H1 (cell line): ENCODE measurements around the gene TNPO3. TPM values are rescaled to one million over a fixed set of nuclear protein-coding genes. Genes with fewer than 3 reads are reported as not detected.

ENCODE experiments used
- CTCF ChIA-PET: fragments of 300-600 bp; sonication (Branson Sonifier 250); formaldehyde crosslinking; loops from one replicate; lab custom pipeline; 2021; ENCODE audit not compliant: partially characterized antibody; lab: Charles Lee
- POLR2A ChIA-PET: fragments of 300-600 bp; sonication (Branson Sonifier 250); formaldehyde crosslinking; loops from one replicate; lab custom pipeline; 2021; ENCODE audit warnings: inconsistent platforms; ENCODE audit not compliant: partially characterized antibody; lab: Charles Lee
- DNase-seq, 2 experiments: peaks; one replicate each; pipeline versions ENCODE4 v3.0.0 to v3.0.0-alpha.2; 2010 to 2022; ENCODE audit warnings: low spot score in 2 of 2, low read depth in 1 of 2, mixed read lengths in 1 of 2
- FAIRE-seq: peaks from 2 replicates; lab custom pipeline; 2011; peaks lifted over from hg19 to GRCh38; lab: Jason Lieb, UNC
- H2AFZ ChIP-seq: 2 replicates; pipeline ENCODE4 v1.8.1; 2012; ENCODE audit warnings: low read length, inconsistent platforms
- H2AK5ac ChIP-seq: 2 replicates; pipeline ENCODE4 v1.6.1; 2013; ENCODE audit warnings: low read depth, low read length
- H2BK120ac ChIP-seq: replicated peaks from 2 replicates; pipeline ENCODE3; 2013; ENCODE audit warnings: low read depth, low read length, inconsistent platforms
- H2BK12ac ChIP-seq: 2 replicates; pipeline ENCODE4 v1.6.1; 2013; ENCODE audit warnings: low read depth, low read length
- H2BK15ac ChIP-seq: 2 replicates; pipeline ENCODE4 v1.6.1; 2013; ENCODE audit warnings: low read length
- H2BK20ac ChIP-seq: 2 replicates; pipeline ENCODE4 v1.6.1; 2013; ENCODE audit warnings: low read length
- H2BK5ac ChIP-seq: 2 replicates; pipeline ENCODE4 v1.6.1; 2013; ENCODE audit warnings: low read depth, low read length
- H3K14ac ChIP-seq: 2 replicates; pipeline ENCODE4 v1.6.1; 2013; ENCODE audit warnings: inconsistent platforms; ENCODE audit not compliant: insufficient read length
- H3K18ac ChIP-seq: 2 replicates; pipeline ENCODE4 v1.6.1; 2013; ENCODE audit warnings: low read length; ENCODE audit errors: extremely low read depth
- H3K23ac ChIP-seq: 2 replicates; pipeline ENCODE4 v1.6.1; 2013; ENCODE audit warnings: inconsistent platforms; ENCODE audit not compliant: insufficient read length
- H3K23me2 ChIP-seq: 2 replicates; pipeline ENCODE4 v1.6.1; 2013; ENCODE audit warnings: low read depth, low read length
- H3K27ac ChIP-seq: 2 replicates; pipeline ENCODE4 v1.6.1; 2011; ENCODE audit warnings: low read depth, low read length, inconsistent platforms
- H3K27me3 ChIP-seq, 4 experiments: replicated peaks in 1 of 4; 1 replicate in 1 of 4; 2 replicates in 3 of 4; pipeline versions ENCODE4 v1.6.1 to v1.8.1; 2011 to 2013; ENCODE audit warnings: low read length in 3 of 4, mild to moderate bottlenecking in 3 of 4, inconsistent platforms in 2 of 4, mixed read lengths in 2 of 4, moderate library complexity in 1 of 4; ENCODE audit not compliant: control insufficient read depth in 3 of 4, insufficient read depth in 3 of 4; ENCODE audit errors: extremely low read depth in 1 of 4
- H3K36me3 ChIP-seq, 4 experiments: 2 replicates each; pipeline versions ENCODE4 v1.6.1 to v1.8.1; 2011 to 2013; ENCODE audit warnings: mild to moderate bottlenecking in 4 of 4, low read length in 3 of 4, moderate library complexity in 2 of 4, control low read depth in 1 of 4, inconsistent platforms in 1 of 4; ENCODE audit not compliant: insufficient read depth in 4 of 4, control insufficient read depth in 2 of 4
- H3K4ac ChIP-seq: replicated peaks from 2 replicates; pipeline ENCODE3; 2013; ENCODE audit warnings: low read length, low read depth, mixed read lengths, inconsistent platforms; ENCODE audit not compliant: insufficient read length
- H3K4me1 ChIP-seq, 4 experiments: replicated peaks in 1 of 4; 1 replicate in 1 of 4; 2 replicates in 3 of 4; pipeline versions ENCODE4 v1.6.1 to v1.8.1; 2011 to 2013; ENCODE audit warnings: low read length in 3 of 4, inconsistent platforms in 2 of 4, mixed read lengths in 1 of 4; ENCODE audit not compliant: insufficient read depth in 4 of 4, control insufficient read depth in 3 of 4
- H3K4me2 ChIP-seq, 2 experiments: 2 replicates each; pipeline versions ENCODE4 v1.6.1 to v1.8.1; 2011 to 2013; ENCODE audit warnings: low read depth in 2 of 2, low read length in 2 of 2, control low read depth in 1 of 2, inconsistent platforms in 1 of 2, mild to moderate bottlenecking in 1 of 2; ENCODE audit not compliant: insufficient read depth in 1 of 2
- H3K4me3 ChIP-seq, 4 experiments: fragments of 200-600, 300-600 bp in 1 of 4; sonication (generic), shearing (Covaris generic), sonication (Bioruptor Twin) in 1 of 4; 2 replicates each; pipeline versions ENCODE4 v1.5.1 to v1.8.1; 2011 to 2016; ENCODE audit warnings: low read length in 4 of 4, low read depth in 3 of 4, control low read depth in 2 of 4, inconsistent platforms in 2 of 4, mild to moderate bottlenecking in 2 of 4, mixed read lengths in 1 of 4, moderate library complexity in 1 of 4; ENCODE audit not compliant: insufficient read depth in 2 of 4; ENCODE audit errors: extremely low read depth in 1 of 4
- H3K56ac ChIP-seq: replicated peaks from 2 replicates; pipeline ENCODE3; 2013; ENCODE audit warnings: low read depth, mild to moderate bottlenecking, mixed read lengths, low read length, inconsistent platforms; ENCODE audit not compliant: insufficient read length
- H3K79me1 ChIP-seq: 2 replicates; pipeline ENCODE4 v1.6.1; 2013; ENCODE audit warnings: low read depth, low read length, control low read depth
- H3K79me2 ChIP-seq, 2 experiments: 2 replicates each; pipeline versions ENCODE4 v1.6.1 to v1.8.1; 2012 to 2013; ENCODE audit warnings: low read length in 2 of 2, mild to moderate bottlenecking in 2 of 2, inconsistent platforms in 1 of 2; ENCODE audit not compliant: insufficient read depth in 2 of 2, control insufficient read depth in 1 of 2
- H3K9ac ChIP-seq, 4 experiments: replicated peaks in 1 of 4; 1 replicate in 1 of 4; 2 replicates in 3 of 4; pipeline versions ENCODE4 v1.6.1 to v1.8.1; 2011 to 2013; ENCODE audit warnings: low read depth in 3 of 4, low read length in 3 of 4, control low read depth in 2 of 4, mild to moderate bottlenecking in 2 of 4, moderate library complexity in 2 of 4, inconsistent platforms in 1 of 4; ENCODE audit errors: extremely low read depth in 1 of 4
- H3K9me3 ChIP-seq, 2 experiments: 2 replicates each; pipeline versions ENCODE4 v1.6.1 to v1.8.1; 2012 to 2013; ENCODE audit warnings: mild to moderate bottlenecking in 2 of 2, moderate library complexity in 2 of 2, control low read depth in 1 of 2, inconsistent platforms in 1 of 2, low read depth in 1 of 2, low read length in 1 of 2, mixed read lengths in 1 of 2; ENCODE audit not compliant: insufficient read depth in 2 of 2
- H4K20me1 ChIP-seq, 2 experiments: replicated peaks in 1 of 2; 2 replicates each; pipeline versions ENCODE3 to v1.8.1; 2011 to 2013; ENCODE audit warnings: inconsistent platforms in 2 of 2, low read length in 2 of 2, mild to moderate bottlenecking in 1 of 2; ENCODE audit not compliant: insufficient read depth in 2 of 2, control insufficient read depth in 1 of 2
- H4K5ac ChIP-seq: 2 replicates; pipeline ENCODE4 v1.6.1; 2013; ENCODE audit warnings: low read length, low read depth, mixed read lengths, inconsistent platforms; ENCODE audit not compliant: insufficient read length
- H4K8ac ChIP-seq: 2 replicates; pipeline ENCODE4 v1.8.0; 2013; ENCODE audit warnings: mild to moderate bottlenecking, moderate library complexity, low read length, inconsistent platforms; ENCODE audit not compliant: insufficient read depth; ENCODE audit errors: extremely low read depth
- H4K91ac ChIP-seq: replicated peaks from 2 replicates; pipeline ENCODE3; 2013; ENCODE audit warnings: low read length, mixed read lengths, inconsistent platforms; ENCODE audit not compliant: insufficient read length
- ASH2L ChIP-seq: fragments of 200-600, 300-600 bp; sonication (generic); IDR thresholded peaks from one replicate; pipeline ENCODE4 v1.7.1; 2017; ENCODE audit warnings: low read length
- ATF2 ChIP-seq: IDR thresholded peaks from 2 replicates; pipeline ENCODE4 v1.6.1; 2012; ENCODE audit warnings: low read length, inconsistent platforms
- ATF3 ChIP-seq: IDR thresholded peaks from 2 replicates; pipeline ENCODE4 v1.6.1; 2011; ENCODE audit warnings: low read depth, mild to moderate bottlenecking, low read length; ENCODE audit not compliant: insufficient read depth
- CHD2 ChIP-seq: IDR thresholded peaks from 2 replicates; pipeline ENCODE4 v1.6.1; 2012; ENCODE audit warnings: low read length, improper control_type of control experiment
- EGR1 ChIP-seq: IDR thresholded peaks from 2 replicates; pipeline ENCODE4 v1.6.1; 2011; ENCODE audit warnings: low read depth, low read length, borderline replicate concordance
- FOSL1 ChIP-seq: IDR thresholded peaks from 2 replicates; pipeline ENCODE4 v1.6.1; 2011; ENCODE audit warnings: mild to moderate bottlenecking, low read depth, low read length, moderate library complexity; ENCODE audit not compliant: insufficient read depth
- JUND ChIP-seq: IDR thresholded peaks from 2 replicates; pipeline ENCODE4 v1.6.1; 2011; ENCODE audit warnings: mild to moderate bottlenecking, improper control_type of control experiment, low read length
- POLR2A ChIP-seq, 2 experiments: IDR thresholded peaks; 1 replicate in 1 of 2; 2 replicates in 1 of 2; pipeline ENCODE4 v1.6.1; 2011; ENCODE audit warnings: low read depth in 2 of 2, low read length in 2 of 2, mild to moderate bottlenecking in 2 of 2; ENCODE audit errors: control extremely low read depth in 1 of 2
- RFX5 ChIP-seq: IDR thresholded peaks from 2 replicates; pipeline ENCODE4 v1.6.1; 2011; ENCODE audit warnings: low read depth, low read length, improper control_type of control experiment, borderline replicate concordance
- SIN3A ChIP-seq, 2 experiments: IDR thresholded peaks in 1 of 2; conservative IDR thresholded peaks in 1 of 2; 2 replicates each; pipeline ENCODE4 v1.6.1; 2011 to 2012; ENCODE audit warnings: low read length in 2 of 2, improper control_type of control experiment in 1 of 2, low read depth in 1 of 2, mild to moderate bottlenecking in 1 of 2
- SP2 ChIP-seq: IDR thresholded peaks from 2 replicates; pipeline ENCODE4 v1.6.1; 2012; ENCODE audit warnings: mild to moderate bottlenecking, low read length, inconsistent platforms
- SP4 ChIP-seq: IDR thresholded peaks from 2 replicates; pipeline ENCODE4 v1.6.1; 2012; ENCODE audit warnings: low read length, inconsistent platforms
- TCF12 ChIP-seq: IDR thresholded peaks from 2 replicates; pipeline ENCODE4 v1.6.1; 2011; ENCODE audit warnings: low read depth, mild to moderate bottlenecking, low read length
- WGBS, 2 experiments: shearing (Covaris generic) in 1 of 2; methylation state at CpG; one replicate each; pipeline versions ENCODE4 v1.1.6 to v1.1.7; 2013 to 2015; ENCODE audit warnings: low lambda C conversion rate in 2 of 2, mixed read lengths in 2 of 2, inconsistent platforms in 1 of 2, low coverage in 1 of 2, missing lambda C conversion rate in 1 of 2; ENCODE audit not compliant: insufficient replicate concordance in 2 of 2, insufficient coverage in 1 of 2, insufficient read length in 1 of 2; ENCODE audit errors: extremely low coverage in 1 of 2, missing lambda C conversion rate in 1 of 2; 5-methylcytosine and 5-hydroxymethylcytosine counted together
- polyA plus RNA-seq, 7 experiments: library from polyadenylated mRNA; depleted of rRNA in 3 of 7; stranded (reverse) in 5 of 7; unstranded in 2 of 7; fragments of >200 nt in 5 of 7; fragments of 200-250 nt in 2 of 7; gene quantifications; 1 replicate in 5 of 7; 2 replicates in 1 of 7; 4 replicates in 1 of 7; pipeline versions ENCODE4 v1.2.1 to v1.2.3, GENCODE V29; 2011 to 2013; ENCODE audit warnings: missing spikeins in 2 of 7, mixed read lengths in 2 of 7
- total RNA-seq: library from RNA; stranded (reverse); fragmentation: NEBNext Ultra II Directional; extraction: Animal tissue kit (Norgen Biotek cat#: 25700); gene quantifications from 2 replicates; pipeline ENCODE4 v1.2.1, GENCODE V29; 2021

TNPO3 gene
- total and polyA plus RNA-seq, 2 of the 8 experiments (the other 6 are each of a cell fraction or from before 2014, with no cell fraction given), result 67.6 to 99.2 TPM

GRCh38 chr7:129094501-129094900 lies 39.6 kb upstream of the TNPO3 start:
- H3K23ac ChIP-seq, result no peak overlapping the region
- H2BK5ac ChIP-seq, result no peak overlapping the region
- no peaks in the 10 kb centered on the region for H3K36me3 ChIP-seq
- POLR2A ChIA-PET, result interaction anchor here (0.6 kb wide), 1 partner anchor 468 kb away, joined by 3 read pairs; no protein-coding TSS in a partner anchor
- H3K23me2 ChIP-seq, result no peaks in the 10 kb centered on the region
- H3K27ac ChIP-seq, result no peak overlapping the region
- H3K4me3 ChIP-seq, result no peak overlapping the region
- no peak overlapping the region for H3K14ac ChIP-seq
- H3K4ac ChIP-seq, result no peak overlapping the region
- H3K79me2 ChIP-seq, result no peaks in the 10 kb centered on the region
- no peaks in the 10 kb centered on the region for H3K79me1 ChIP-seq
- H4K20me1 ChIP-seq, result no peaks in the 10 kb centered on the region
- no peak overlapping the region for H4K5ac ChIP-seq
- no peaks in the 10 kb centered on the region for H3K4me1 ChIP-seq
- H4K91ac ChIP-seq, result no peak overlapping the region
- H2BK20ac ChIP-seq, result no peak overlapping the region
- DNase-seq, result no peak
- no peaks in the 10 kb centered on the region for H3K9me3 ChIP-seq
- H3K9ac ChIP-seq, result no peak overlapping the region
- H3K56ac ChIP-seq, result no peak overlapping the region
- H2BK120ac ChIP-seq, result no peak overlapping the region
- 79% methylated on average over 5 of the region's 5 CpGs; no CpG with 5 or more reads in 1 of the 2 experiments for WGBS, 2 experiments
- H4K8ac ChIP-seq, result no peak overlapping the region
- H2BK12ac ChIP-seq, result no peak overlapping the region
- no peak overlapping the region for H2AFZ ChIP-seq
- H2AK5ac ChIP-seq, result no peak overlapping the region
- no peak overlapping the region for H3K18ac ChIP-seq
- no peak for FAIRE-seq
- CTCF ChIA-PET, result interaction anchor here (2.6 kb wide), 1 partner anchor 69 kb away, joined by 6 read pairs; no protein-coding TSS in a partner anchor
- no peaks in the 10 kb centered on the region for H3K27me3 ChIP-seq
- no peak overlapping the region for H2BK15ac ChIP-seq
- no peak overlapping the region for H3K4me2 ChIP-seq
- TF ChIP-seq ASH2L (no peak), SP2 (no peak), POLR2A (IDR thresholded peaks at IDR 0.05; ENCODE audit: control extremely low read depth in 1 of 2, low read depth in 2 of 2, low read length in 2 of 2) (no peak), SIN3A (conservative IDR thresholded peaks at IDR 0.05 in 1 of 2, IDR thresholded peaks at IDR 0.05 in 1 of 2; ENCODE audit: low read depth in 1 of 2, low read length in 2 of 2) (no peak), EGR1 (no peak), SP4 (no peak), JUND (no peak), ATF3 (no peak), ATF2 (no peak), RFX5 (no peak), CHD2 (no peak), FOSL1 (no peak), TCF12 (no peak)
